ENCODE measurements around the gene KCNH5. TPM values are rescaled to one million over a fixed set of nuclear protein-coding genes. Genes with fewer than 3 reads are reported as not detected.

Gene KCNH5
- total RNA-seq, 4 donors from 2014 or later = not detected

GRCh38 chr14:63027719-63028118, 17.5 kb downstream of the KCNH5 start:
- Histone ChIP-seq H3K9me3 (no peaks in the 10 kb centered on the region), H3K4me1 (no peaks in the 10 kb centered on the region), H3K4me3 (no peak overlapping the region), H3K27ac (no peak overlapping the region), H3K36me3 (no peaks in the 10 kb centered on the region), H3K27me3 (no peaks in the 10 kb centered on the region)
- no peak for DNase-seq
- TF ChIP-seq POLR2A (IDR thresholded peaks at IDR 0.05) (no peak), CTCF (IDR thresholded peaks at IDR 0.05) (no peak)

GRCh38 chr14:63026491-63026890, 18.8 kb downstream of the KCNH5 start:
- no peak for DNase-seq
- H3K36me3 ChIP-seq = no peaks in the 10 kb centered on the region
- H3K4me3 ChIP-seq = no peak overlapping the region
- no peaks in the 10 kb centered on the region for H3K9me3 ChIP-seq
- TF ChIP-seq POLR2A (IDR thresholded peaks at IDR 0.05) (no peak), CTCF (IDR thresholded peaks at IDR 0.05) (no peak)
- H3K4me1 ChIP-seq = no peaks in the 10 kb centered on the region
- no peaks in the 10 kb centered on the region for H3K27me3 ChIP-seq
- no peak overlapping the region for H3K27ac ChIP-seq

- no peaks in the 10 kb centered on the region for H3K4me1 ChIP-seq
Measured at GRCh38 chr14:63014621-63015020, 30.6 kb downstream of the KCNH5 start.

GRCh38 chr14:63012171-63012570, 33.1 kb downstream of the KCNH5 start:
- Histone ChIP-seq H3K36me3 (no peaks in the 10 kb centered on the region), H3K4me3 (no peak overlapping the region), H3K9me3 (no peaks in the 10 kb centered on the region), H3K27me3 (no peaks in the 10 kb centered on the region), H3K4me1 (no peaks in the 10 kb centered on the region), H3K27ac (no peak overlapping the region)
- TF ChIP-seq CTCF (IDR thresholded peaks at IDR 0.05) = no peak
- TF ChIP-seq POLR2A (IDR thresholded peaks at IDR 0.05) = no peak
- no peak for DNase-seq

More at GRCh38 chr14:63014621-63015020, 30.6 kb downstream of the KCNH5 start:
- Histone ChIP-seq H3K27me3 (no peaks in the 10 kb centered on the region), H3K27ac (no peak overlapping the region), H3K4me3 (no peak overlapping the region), H3K36me3 (no peaks in the 10 kb centered on the region), H3K9me3 (no peaks in the 10 kb centered on the region)
- DNase-seq = no peak
- TF ChIP-seq CTCF (IDR thresholded peaks at IDR 0.05) (no peak), POLR2A (IDR thresholded peaks at IDR 0.05) (no peak)

GRCh38 chr14:63011623-63012022, 33.6 kb downstream of the KCNH5 start:
- Histone ChIP-seq H3K27ac (no peak overlapping the region), H3K4me3 (no peak overlapping the region), H3K36me3 (no peaks in the 10 kb centered on the region), H3K27me3 (no peaks in the 10 kb centered on the region), H3K4me1 (no peaks in the 10 kb centered on the region), H3K9me3 (no peaks in the 10 kb centered on the region)
- DNase-seq = no peak
- no peak for TF ChIP-seq POLR2A (IDR thresholded peaks at IDR 0.05)
- no peak for TF ChIP-seq CTCF (IDR thresholded peaks at IDR 0.05)

- TF ChIP-seq POLR2A (IDR thresholded peaks at IDR 0.05) (no peak), CTCF (IDR thresholded peaks at IDR 0.05) (no peak)
- Histone ChIP-seq H3K4me3 (no peak overlapping the region), H3K9me3 (no peaks in the 10 kb centered on the region), H3K27ac (no peak overlapping the region), H3K27me3 (no peaks in the 10 kb centered on the region), H3K36me3 (no peaks in the 10 kb centered on the region), H3K4me1 (no peaks in the 10 kb centered on the region)
- DNase-seq = no peak
Measured at GRCh38 chr14:63009495-63009894, 35.8 kb downstream of the KCNH5 start.
